A549 (cell line): ENCODE measurements around the gene GDA. TPM values are rescaled to one million over a fixed set of nuclear protein-coding genes. Genes with fewer than 3 reads are reported as not detected.

Experiments
- ATAC-seq, 2 experiments: fragments of 200-7000 bp in 1 of 2; fragments of >200 bp in 1 of 2; cut with Nextera tagmentation in 1 of 2; cut with Tn5 transposase in 1 of 2; 3 replicates each; pipeline versions ENCODE4 v1.8.0 to v1.9.1; 2018 to 2020; ENCODE audit warnings: mild to moderate bottlenecking in 1 of 2, moderate library complexity in 1 of 2
- CTCF ChIA-PET: fragments of 300-600 bp; sonication (Branson Sonifier 250); formaldehyde crosslinking; extraction: SDS; loops from one replicate; lab custom pipeline; 2021; ENCODE audit warnings: antibody characterized with exemption, inconsistent platforms; lab: Yijun Ruan, JAX
- POLR2A ChIA-PET: fragments of 350-600 bp; formaldehyde crosslinking; extraction: SDS; loops from one replicate; lab custom pipeline; 2021; ENCODE audit warnings: antibody characterized with exemption, inconsistent platforms; lab: Yijun Ruan, JAX
- DNase-seq, 2 experiments: peaks; one replicate each; pipeline versions ENCODE4 v3.0.0 to v3.0.0-alpha.2; 2011 to 2016; ENCODE audit warnings: low read depth in 1 of 2, low spot score in 1 of 2
- FAIRE-seq: peaks from 2 replicates; lab custom pipeline; 2011; peaks lifted over from hg19 to GRCh38; lab: Jason Lieb, UNC
- H3K27ac ChIP-seq, 2 experiments: fragments of >200 bp; sonication (Bioruptor Twin); formaldehyde crosslinking; 3 replicates each; pipeline ENCODE4 v1.5.1; 2016 to 2017
- H3K4me1 ChIP-seq: fragments of >200 bp; sonication (Bioruptor Twin); formaldehyde crosslinking; 3 replicates; pipeline ENCODE4 v1.6.1; 2016
- H3K4me2 ChIP-seq: fragments of >200 bp; sonication (Bioruptor Twin); formaldehyde crosslinking; 3 replicates; pipeline ENCODE4 v1.6.1; 2016
- H3K4me3 ChIP-seq: fragments of >200 bp; sonication (Bioruptor Twin); formaldehyde crosslinking; 3 replicates; pipeline ENCODE4 v1.5.1; 2016
- H3K9me3 ChIP-seq: fragments of >200 bp; sonication (Bioruptor Twin); formaldehyde crosslinking; 3 replicates; pipeline ENCODE4 v1.6.1; 2016
- CHD4 ChIP-seq: fragments of 200-600 bp; sonication (generic); IDR thresholded peaks from 2 replicates; pipeline ENCODE4 v1.6.1; 2016; ENCODE audit warnings: antibody characterized with exemption, mild to moderate bottlenecking, borderline replicate concordance
- FOSL2 ChIP-seq, 2 experiments: fragments of 450-650 bp in 1 of 2; fragments of >200 bp in 1 of 2; sonication (Bioruptor Twin) in 1 of 2; formaldehyde crosslinking; IDR thresholded peaks; 2 replicates each; pipeline versions ENCODE4 v1.5.0 to v1.6.1; 2016 to 2020; ENCODE audit warnings: mild to moderate bottlenecking in 1 of 2, moderate library complexity in 1 of 2
- GATA3 ChIP-seq: IDR thresholded peaks from 2 replicates; pipeline ENCODE4 v1.6.1; 2012; ENCODE audit warnings: borderline replicate concordance
- HDAC2 ChIP-seq: fragments of 200-600 bp; sonication (generic); IDR thresholded peaks from 2 replicates; pipeline ENCODE4 v1.6.1; 2016
- HOXA7 ChIP-seq: fragments of 250-450 bp; sonication (Bioruptor Pico); IDR thresholded peaks from 2 replicates; pipeline ENCODE4 v1.5.0; 2020; ENCODE audit warnings: mild to moderate bottlenecking, moderate library complexity
- JUNB ChIP-seq: fragments of >200 bp; sonication (Bioruptor Twin); formaldehyde crosslinking; IDR thresholded peaks from 2 replicates; pipeline ENCODE4 v1.6.1; 2016
- KDM1A ChIP-seq: fragments of 200-600 bp; sonication (generic); IDR thresholded peaks from 2 replicates; pipeline ENCODE4 v1.6.1; 2016; ENCODE audit warnings: low read depth, mild to moderate bottlenecking
- MAFK ChIP-seq: fragments of 450-650 bp; IDR thresholded peaks from 2 replicates; pipeline ENCODE4 v1.6.1; 2014; ENCODE audit not compliant: partially characterized antibody
- NFE2L2 ChIP-seq: fragments of 150-350 bp; conservative IDR thresholded peaks from 2 replicates; pipeline ENCODE4 v1.6.1; 2014; ENCODE audit warnings: low read length
- NPAS2 ChIP-seq: fragments of 250-450 bp; sonication (Bioruptor Pico); IDR thresholded peaks from 2 replicates; pipeline ENCODE4 v1.8.0; 2022; ENCODE audit warnings: mild to moderate bottlenecking, moderate library complexity, borderline replicate concordance
- PHF8 ChIP-seq: fragments of 200-600 bp; sonication (generic); IDR thresholded peaks from 2 replicates; pipeline ENCODE4 v1.6.1; 2016; ENCODE audit warnings: low read depth, mild to moderate bottlenecking, antibody characterized with exemption, moderate library complexity, borderline replicate concordance
- POLR2A ChIP-seq: IDR thresholded peaks from 2 replicates; pipeline ENCODE4 v1.6.1; 2012; ENCODE audit warnings: mild to moderate bottlenecking, low read length
- RAD21 ChIP-seq, 2 experiments: fragments of >200 bp in 1 of 2; sonication (Bioruptor Twin) in 1 of 2; formaldehyde crosslinking in 1 of 2; IDR thresholded peaks in 1 of 2; conservative IDR thresholded peaks in 1 of 2; 2 replicates in 1 of 2; 3 replicates in 1 of 2; pipeline ENCODE4 v1.6.1; 2012 to 2018; ENCODE audit warnings: inconsistent platforms in 1 of 2
- RCOR1 ChIP-seq: fragments of 150-350 bp; IDR thresholded peaks from 2 replicates; pipeline ENCODE4 v1.6.1; 2014; ENCODE audit warnings: antibody characterized with exemption, low read length, low read depth
- SREBF2 ChIP-seq: fragments of 450-650 bp; IDR thresholded peaks from 2 replicates; pipeline ENCODE4 v1.6.1; 2014; ENCODE audit warnings: mild to moderate bottlenecking, moderate library complexity
- ZNF302 ChIP-seq: fragments of 250-450 bp; sonication (Bioruptor Pico); IDR thresholded peaks from 2 replicates; pipeline ENCODE4 v1.9.0; 2021; ENCODE audit warnings: inconsistent platforms, mild to moderate bottlenecking, moderate library complexity
- ZSCAN20 ChIP-seq: fragments of 250-450 bp; sonication (Bioruptor Pico); IDR thresholded peaks from 2 replicates; pipeline ENCODE4 v1.8.0; 2022; ENCODE audit warnings: mild to moderate bottlenecking, moderate library complexity
- WGBS: methylation state at CpG from one replicate; pipeline ENCODE4 v1.1.6; 2017; ENCODE audit errors: missing lambda C conversion rate; 5-methylcytosine and 5-hydroxymethylcytosine counted together
- polyA plus RNA-seq, 4 experiments: library from polyadenylated mRNA; depleted of rRNA in 3 of 4; stranded (reverse); fragments of >200 nt; fragmentation: RNase III in 1 of 4; extraction: RNeasy Plus Mini Kit Qiagen cat#74134 plus additional on column Dnase treatment in 1 of 4; gene quantifications; 2 replicates in 3 of 4; 3 replicates in 1 of 4; pipeline ENCODE4 v1.2.3, GENCODE V29; 2011 to 2017

Gene GDA
- polyA plus RNA-seq, 2 of the 4 experiments (the other 2 are of a cell fraction) = 0.23 to 1.2 TPM

DNA sequence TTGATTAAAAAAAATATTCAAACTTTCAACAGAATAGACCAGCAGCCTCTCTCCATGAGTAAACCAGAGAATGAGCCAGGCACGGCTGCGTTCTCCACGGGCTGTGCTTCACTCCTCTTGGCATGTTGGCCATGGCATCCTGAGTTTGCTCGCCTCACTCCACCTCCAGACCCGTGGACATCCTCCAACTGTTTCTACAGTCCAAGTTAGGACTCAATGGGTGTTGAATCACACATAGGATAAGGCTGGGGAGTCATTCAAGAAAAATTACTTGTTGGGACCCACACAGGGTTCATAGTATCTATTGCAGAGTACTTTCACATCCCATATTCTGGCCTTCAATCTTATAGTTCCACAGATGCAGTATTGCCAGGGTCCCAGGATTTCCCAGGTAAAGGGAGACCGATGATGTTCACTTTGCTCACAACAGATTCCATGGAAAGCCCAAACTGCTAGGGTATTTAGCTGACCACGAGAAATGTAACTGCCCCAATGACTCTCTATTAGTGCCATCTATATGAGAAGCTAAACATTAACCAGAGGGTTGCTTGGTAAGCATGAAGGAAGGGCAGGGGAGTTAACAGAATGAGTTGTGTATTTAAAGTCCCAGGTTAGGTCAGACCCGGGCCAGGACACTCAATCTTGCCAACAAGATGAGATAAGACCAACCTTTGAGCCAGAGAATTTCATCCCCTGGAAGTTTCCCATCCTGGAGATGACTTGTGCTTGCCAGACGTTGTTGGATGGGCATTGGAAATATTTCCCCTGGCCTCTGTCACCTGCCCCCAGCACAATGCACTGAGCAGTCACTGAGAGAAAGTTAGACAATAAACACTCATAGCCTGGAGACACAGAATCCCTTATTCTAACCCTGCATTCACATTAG, 19.7 kb upstream of the GDA start:
- DNase-seq (peak in 1 of 2 experiments; percentile 42), ATAC-seq (peak in 1 of 2 experiments; percentile 73; a peak in 3 of 6 replicates), FAIRE-seq (peak; percentile 13)
- Histone ChIP-seq H3K9me3 (no peaks in the 10 kb centered on the region), H3K4me3 (no peak overlapping the region), H3K4me1 (no peaks in the 10 kb centered on the region), H3K4me2 (peak overlapping the region; percentile 11; the same call in 1 of the 3 replicates), H3K27ac (no peak overlapping the region)
- 24% methylated on average over 9 of the region's 9 CpGs for WGBS
- CTCF ChIA-PET = no interaction called here
- TF ChIP-seq HDAC2 = no peak
- TF ChIP-seq MAFK = peak; percentile 5
- no peak for TF ChIP-seq ZSCAN20 (CRISPR knock-in tag)
- POLR2A ChIA-PET = no interaction called here

DNA sequence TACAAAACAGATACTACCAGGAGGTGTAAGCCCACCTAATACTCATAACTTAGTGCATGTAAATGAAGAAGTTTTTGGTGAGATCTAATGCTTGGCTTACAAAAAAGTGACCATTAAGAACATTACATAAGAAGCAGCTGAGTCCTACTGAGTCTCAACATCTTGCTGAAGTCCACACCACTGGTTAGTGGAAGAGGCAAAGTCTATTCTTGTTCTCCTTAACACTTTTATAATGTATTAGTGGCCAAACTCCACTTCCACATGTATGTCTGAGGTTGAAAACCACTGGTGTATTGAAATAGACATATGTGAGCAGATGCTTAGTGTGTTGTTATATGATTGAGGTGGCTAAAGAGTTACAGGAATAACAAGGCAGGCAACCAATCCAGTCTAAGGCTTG, 18.9 kb upstream of the GDA start:
- H3K27ac ChIP-seq = no peak overlapping the region
- FAIRE-seq = no peak
- no peaks in the 10 kb centered on the region for H3K4me1 ChIP-seq
- no peak for ATAC-seq
- TF ChIP-seq JUNB (no peak), FOSL2 (IDR thresholded peaks at IDR 0.05) (no peak), FOSL2 (CRISPR knock-in tag; IDR thresholded peaks at IDR 0.05) (no peak)
- DNase-seq = no peak
- no peak overlapping the region for H3K4me2 ChIP-seq
- POLR2A ChIA-PET = no interaction called here
- CTCF ChIA-PET = no interaction called here
- no peaks in the 10 kb centered on the region for H3K9me3 ChIP-seq
- H3K4me3 ChIP-seq = no peak overlapping the region

DNA sequence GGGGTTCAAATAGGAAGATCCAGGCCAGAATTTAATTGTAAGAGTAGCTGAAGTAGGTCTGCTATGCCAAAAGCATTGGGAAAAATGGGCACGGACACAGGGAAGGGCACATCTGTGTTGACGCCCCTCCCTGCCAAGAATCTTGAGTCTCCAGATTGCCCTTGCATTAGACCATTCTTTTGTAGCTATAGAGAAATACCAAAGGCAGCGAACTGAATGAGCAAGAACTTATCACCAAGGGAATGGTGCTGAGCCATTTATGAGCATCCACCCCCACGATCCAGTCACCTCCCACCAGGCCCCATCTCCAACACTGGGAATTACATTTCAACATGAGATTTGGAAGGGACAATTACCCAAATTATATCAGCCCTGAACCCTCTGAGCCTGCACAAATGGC, 18.0 kb upstream of the GDA start:
- Histone ChIP-seq H3K4me2 (no peak overlapping the region), H3K4me3 (no peak overlapping the region), H3K27ac (no peak overlapping the region), H3K9me3 (no peaks in the 10 kb centered on the region), H3K4me1 (no peaks in the 10 kb centered on the region)
- FAIRE-seq = no peak
- TF ChIP-seq ZNF302 (CRISPR knock-in tag) (no peak), RAD21 (conservative IDR thresholded peaks at IDR 0.05 in 1 of 2, IDR thresholded peaks at IDR 0.05 in 1 of 2) (no peak), KDM1A (no peak), RCOR1 (no peak), HOXA7 (no peak), NFE2L2 (no peak), MAFK (no peak), NPAS2 (no peak), HDAC2 (no peak), POLR2A (no peak), SREBF2 (no peak), GATA3 (no peak), PHF8 (no peak), JUNB (no peak)
- no peak for DNase-seq
- ATAC-seq = no peak
- CTCF ChIA-PET = no interaction called here
- POLR2A ChIA-PET = no interaction called here
- WGBS = 58% methylated on average over 4 of the region's 4 CpGs

DNA sequence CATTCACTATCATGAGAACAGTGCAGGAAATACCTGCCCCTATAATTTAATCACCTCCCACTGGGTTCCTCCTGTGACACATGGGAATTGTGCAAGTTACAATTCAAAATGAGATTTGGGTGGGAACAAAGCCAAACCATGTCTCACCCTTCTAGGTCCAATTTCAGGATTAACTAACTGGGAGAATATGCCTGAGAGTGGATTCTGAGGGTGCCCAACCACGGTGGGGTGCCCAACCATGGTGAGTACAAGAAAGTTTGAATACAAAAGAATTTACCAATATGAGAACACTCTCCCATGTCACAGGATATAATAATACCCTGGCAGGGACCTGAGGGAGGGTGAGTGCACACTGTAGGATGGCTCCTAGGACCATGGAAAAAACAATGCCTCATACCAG, 17.2 kb upstream of the GDA start:
- ATAC-seq = no peak
- Histone ChIP-seq H3K4me3 (no peak overlapping the region), H3K4me2 (no peak overlapping the region), H3K9me3 (no peaks in the 10 kb centered on the region), H3K4me1 (no peaks in the 10 kb centered on the region), H3K27ac (no peak overlapping the region)
- DNase-seq = no peak
- ChIA-PET CTCF (no interaction called here), POLR2A (no interaction called here)
- TF ChIP-seq RCOR1 = no peak
- no peak for TF ChIP-seq CHD4
- no peak for FAIRE-seq
- 30% methylated on average over 1 of the region's 1 CpG for WGBS
